Ishikawa (cell line): ENCODE data around the gene LILRA1.

Experiments
- CEBPB ChIP-seq: IDR thresholded peaks from 2 replicates; pipeline ENCODE4 v1.6.1; 2012
- CREB1 ChIP-seq: IDR thresholded peaks from 2 replicates; pipeline ENCODE4 v1.6.1; 2012; ENCODE audit warnings: low read depth
- EGR1 ChIP-seq: IDR thresholded peaks from 2 replicates; pipeline ENCODE4 v1.6.1; 2012
- EP300 ChIP-seq: IDR thresholded peaks from 2 replicates; pipeline ENCODE4 v1.6.1; 2012; ENCODE audit warnings: borderline replicate concordance
- FOXM1 ChIP-seq: IDR thresholded peaks from 2 replicates; pipeline ENCODE4 v1.6.1; 2012; ENCODE audit warnings: low read depth, borderline replicate concordance
- NFIC ChIP-seq: IDR thresholded peaks from 2 replicates; pipeline ENCODE4 v1.6.1; 2012
- RAD21 ChIP-seq: IDR thresholded peaks from 2 replicates; pipeline ENCODE4 v1.6.1; 2012; ENCODE audit warnings: low read depth
- TAF1 ChIP-seq: IDR thresholded peaks from 2 replicates; pipeline ENCODE4 v1.6.1; 2012; ENCODE audit warnings: low read depth, mild to moderate bottlenecking
- TCF12 ChIP-seq: IDR thresholded peaks from 2 replicates; pipeline ENCODE4 v1.6.1; 2012; ENCODE audit warnings: low read depth
- TEAD4 ChIP-seq: IDR thresholded peaks from 2 replicates; pipeline ENCODE4 v1.6.1; 2012
- YY1 ChIP-seq: IDR thresholded peaks from 2 replicates; pipeline ENCODE4 v1.6.1; 2012; ENCODE audit warnings: low read depth
- ZBTB7A ChIP-seq: IDR thresholded peaks from 2 replicates; pipeline ENCODE4 v1.6.1; 2012; ENCODE audit warnings: low read depth
- TF ChIP-seq, protein P1 (sequence below): IDR thresholded peaks from 2 replicates; pipeline ENCODE4 v1.6.1; 2012; ENCODE audit warnings: low read depth, mild to moderate bottlenecking
- TF ChIP-seq, protein P2 (sequence below): IDR thresholded peaks from 2 replicates; pipeline ENCODE4 v1.6.1; 2012
- TF ChIP-seq, protein P3 (sequence below): IDR thresholded peaks from 2 replicates; pipeline ENCODE4 v1.6.1; 2012

LILRA1 gene

DNA sequence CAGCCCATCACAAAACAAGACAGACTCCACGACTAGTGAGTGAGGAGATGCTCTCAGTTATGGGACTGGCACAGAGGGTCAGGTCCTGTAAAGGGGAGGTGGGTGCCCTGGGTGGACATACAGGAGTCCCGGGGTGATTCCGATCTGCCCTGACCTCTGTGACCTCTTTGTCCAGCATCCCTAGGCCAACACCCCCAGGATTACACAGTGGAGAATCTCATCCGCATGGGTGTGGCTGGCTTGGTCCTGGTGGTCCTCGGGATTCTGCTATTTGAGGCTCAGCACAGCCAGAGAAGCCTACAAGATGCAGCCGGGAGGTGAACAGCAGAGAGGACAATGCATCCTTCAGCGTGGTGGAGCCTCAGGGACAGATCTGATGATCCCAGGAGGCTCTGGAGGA lies 6.4 kb upstream of the LILRA1 start:
- no peak for TF ChIP-seq EGR1

DNA sequence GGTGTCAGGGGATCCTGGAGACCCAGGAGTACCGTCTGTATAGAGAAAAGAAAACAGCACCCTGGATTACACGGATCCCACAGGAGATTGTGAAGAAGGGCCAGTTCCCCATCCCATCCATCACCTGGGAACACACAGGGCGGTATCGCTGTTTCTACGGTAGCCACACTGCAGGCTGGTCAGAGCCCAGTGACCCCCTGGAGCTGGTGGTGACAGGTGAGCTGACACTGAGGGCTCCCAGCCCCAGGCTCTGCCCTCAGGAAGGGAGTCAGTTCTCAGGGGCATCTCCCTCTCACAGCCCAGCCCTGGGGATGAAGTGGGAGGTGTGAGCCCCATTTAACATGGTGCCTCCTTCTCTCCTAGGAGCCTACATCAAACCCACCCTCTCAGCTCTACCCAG lies 1.3 kb downstream of the LILRA1 start:
- TF ChIP-seq RAD21: no peak
- no peak for TF ChIP-seq ZBTB7A
- no peak for TF ChIP-seq NFIC
- no peak for TF ChIP-seq FOXM1
- TF ChIP-seq TEAD4: no peak

DNA sequence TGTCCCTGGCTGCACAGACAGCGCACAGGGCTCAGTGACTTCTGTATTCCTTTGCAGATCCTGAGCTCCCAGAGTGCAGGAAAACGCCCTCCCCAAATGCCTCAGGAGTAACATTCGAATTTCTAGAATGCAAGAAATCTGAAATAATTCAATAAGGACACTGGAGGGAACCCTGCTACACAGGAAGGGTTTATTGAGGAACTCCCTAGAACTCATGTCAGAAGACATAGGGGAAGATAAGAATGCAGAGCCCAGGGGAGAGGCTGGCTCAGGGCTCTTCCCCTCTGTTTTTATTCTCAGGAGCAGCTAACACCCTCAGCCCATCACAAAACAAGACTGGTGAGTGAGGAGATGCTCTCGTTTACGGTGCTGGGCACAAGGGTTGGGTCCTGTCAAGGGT lies 6.8 kb downstream of the LILRA1 start:
- TF ChIP-seq NFIC: no peak
- no peak for TF ChIP-seq ZBTB7A
- TF ChIP-seq YY1: no peak
- TF ChIP-seq EGR1: no peak
- no peak for TF ChIP-seq TEAD4
- TF ChIP-seq, protein P1, sequence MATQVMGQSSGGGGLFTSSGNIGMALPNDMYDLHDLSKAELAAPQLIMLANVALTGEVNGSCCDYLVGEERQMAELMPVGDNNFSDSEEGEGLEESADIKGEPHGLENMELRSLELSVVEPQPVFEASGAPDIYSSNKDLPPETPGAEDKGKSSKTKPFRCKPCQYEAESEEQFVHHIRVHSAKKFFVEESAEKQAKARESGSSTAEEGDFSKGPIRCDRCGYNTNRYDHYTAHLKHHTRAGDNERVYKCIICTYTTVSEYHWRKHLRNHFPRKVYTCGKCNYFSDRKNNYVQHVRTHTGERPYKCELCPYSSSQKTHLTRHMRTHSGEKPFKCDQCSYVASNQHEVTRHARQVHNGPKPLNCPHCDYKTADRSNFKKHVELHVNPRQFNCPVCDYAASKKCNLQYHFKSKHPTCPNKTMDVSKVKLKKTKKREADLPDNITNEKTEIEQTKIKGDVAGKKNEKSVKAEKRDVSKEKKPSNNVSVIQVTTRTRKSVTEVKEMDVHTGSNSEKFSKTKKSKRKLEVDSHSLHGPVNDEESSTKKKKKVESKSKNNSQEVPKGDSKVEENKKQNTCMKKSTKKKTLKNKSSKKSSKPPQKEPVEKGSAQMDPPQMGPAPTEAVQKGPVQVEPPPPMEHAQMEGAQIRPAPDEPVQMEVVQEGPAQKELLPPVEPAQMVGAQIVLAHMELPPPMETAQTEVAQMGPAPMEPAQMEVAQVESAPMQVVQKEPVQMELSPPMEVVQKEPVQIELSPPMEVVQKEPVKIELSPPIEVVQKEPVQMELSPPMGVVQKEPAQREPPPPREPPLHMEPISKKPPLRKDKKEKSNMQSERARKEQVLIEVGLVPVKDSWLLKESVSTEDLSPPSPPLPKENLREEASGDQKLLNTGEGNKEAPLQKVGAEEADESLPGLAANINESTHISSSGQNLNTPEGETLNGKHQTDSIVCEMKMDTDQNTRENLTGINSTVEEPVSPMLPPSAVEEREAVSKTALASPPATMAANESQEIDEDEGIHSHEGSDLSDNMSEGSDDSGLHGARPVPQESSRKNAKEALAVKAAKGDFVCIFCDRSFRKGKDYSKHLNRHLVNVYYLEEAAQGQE: no peak
- no peak for TF ChIP-seq FOXM1
- TF ChIP-seq, protein P2, sequence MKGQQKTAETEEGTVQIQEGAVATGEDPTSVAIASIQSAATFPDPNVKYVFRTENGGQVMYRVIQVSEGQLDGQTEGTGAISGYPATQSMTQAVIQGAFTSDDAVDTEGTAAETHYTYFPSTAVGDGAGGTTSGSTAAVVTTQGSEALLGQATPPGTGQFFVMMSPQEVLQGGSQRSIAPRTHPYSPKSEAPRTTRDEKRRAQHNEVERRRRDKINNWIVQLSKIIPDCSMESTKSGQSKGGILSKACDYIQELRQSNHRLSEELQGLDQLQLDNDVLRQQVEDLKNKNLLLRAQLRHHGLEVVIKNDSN: no peak
- no peak for TF ChIP-seq EP300
- no peak for TF ChIP-seq RAD21
- TF ChIP-seq TAF1: no peak
- no peak for TF ChIP-seq CREB1
- no peak for TF ChIP-seq TCF12
- no peak for TF ChIP-seq CEBPB
- TF ChIP-seq, protein P3, sequence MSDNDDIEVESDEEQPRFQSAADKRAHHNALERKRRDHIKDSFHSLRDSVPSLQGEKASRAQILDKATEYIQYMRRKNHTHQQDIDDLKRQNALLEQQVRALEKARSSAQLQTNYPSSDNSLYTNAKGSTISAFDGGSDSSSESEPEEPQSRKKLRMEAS: no peak

DNA sequence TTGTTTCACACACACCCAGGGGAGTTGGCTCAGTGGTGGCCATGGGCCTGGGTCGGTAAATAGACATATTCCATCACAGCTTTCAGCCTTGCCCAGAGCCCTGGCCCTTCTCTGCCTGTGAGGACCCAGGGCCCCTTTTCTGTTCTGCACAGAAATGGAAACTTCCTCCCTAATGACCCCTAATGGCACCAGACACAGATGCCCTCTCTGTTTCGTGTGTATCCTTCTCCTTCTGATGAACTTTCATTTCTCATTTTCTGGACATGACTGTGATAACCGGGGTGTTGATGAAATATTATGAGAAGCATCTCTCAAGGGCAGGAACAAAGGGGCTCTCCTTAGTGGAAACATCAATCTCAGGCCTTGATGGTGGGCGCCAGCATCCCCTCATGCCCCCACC lies 12.8 kb downstream of the LILRA1 start:
- TF ChIP-seq CREB1: no peak
- no peak for TF ChIP-seq TEAD4

DNA sequence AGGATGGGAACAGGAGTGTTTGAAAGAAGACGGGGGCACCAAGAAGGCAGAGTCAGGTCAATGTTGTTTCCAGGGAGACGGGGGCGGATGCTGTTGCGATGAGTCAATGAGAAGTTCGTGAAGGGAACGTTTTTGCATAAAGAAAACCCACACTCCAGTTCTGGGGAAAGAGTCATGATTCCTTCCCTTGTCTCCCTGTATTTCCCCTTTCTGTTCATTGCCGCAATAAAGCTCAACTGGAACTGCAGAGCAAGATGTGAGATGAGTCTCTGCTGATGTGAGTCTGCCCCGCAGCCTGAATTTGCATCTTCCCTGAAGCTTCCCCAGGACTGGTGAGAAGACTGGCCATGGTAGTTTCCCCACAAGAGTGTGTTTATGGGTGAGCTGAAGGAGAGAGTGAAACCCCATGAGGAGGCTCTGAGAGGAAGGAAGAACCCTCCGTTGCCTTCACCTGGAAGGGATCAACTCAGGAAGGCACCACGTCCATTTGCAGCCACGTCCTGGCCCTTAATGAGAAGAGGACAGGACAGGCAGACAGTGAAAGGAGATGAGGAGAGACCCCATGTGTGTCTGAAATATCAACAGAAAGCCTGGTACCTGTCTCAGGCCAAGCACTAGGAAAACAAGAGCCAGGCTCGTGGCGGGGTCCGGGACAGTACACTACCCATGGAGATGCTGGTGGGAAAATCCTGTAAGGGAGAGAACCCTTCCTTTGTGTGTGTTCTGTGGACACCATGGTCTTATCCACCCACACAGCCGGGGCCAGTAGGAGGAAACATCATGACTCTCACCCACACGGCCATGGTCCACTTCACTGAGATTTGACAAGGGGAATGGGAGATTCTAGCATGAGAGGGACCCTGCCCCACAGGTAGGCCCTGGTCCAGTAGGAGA lies 13.7 kb downstream of the LILRA1 start:
- TF ChIP-seq RAD21 (no peak), TEAD4 (no peak), YY1 (no peak), TCF12 (no peak), EP300 (no peak)
- TF ChIP-seq, protein P3: no peak

DNA sequence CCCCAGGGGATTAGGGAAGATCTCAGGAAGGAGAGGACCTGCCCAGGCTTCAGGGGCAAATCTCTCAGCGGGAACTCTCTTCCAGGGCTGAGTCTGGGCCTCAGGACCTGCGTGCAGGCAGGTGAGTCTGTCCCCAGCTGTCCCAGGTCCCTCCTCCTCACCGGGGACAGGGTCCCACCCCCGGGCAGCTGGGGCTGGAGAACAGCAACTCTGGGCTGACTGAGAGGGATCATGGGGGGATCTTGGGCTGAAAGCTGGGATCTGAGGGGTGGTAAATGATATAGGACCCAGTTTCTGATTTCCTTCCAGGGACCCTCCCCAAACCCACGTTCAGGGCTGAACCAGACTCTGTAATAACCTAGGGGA lies 14.3 kb downstream of the LILRA1 start:
- TF ChIP-seq EP300 (no peak), EGR1 (no peak), TEAD4 (no peak), FOXM1 (no peak)

DNA sequence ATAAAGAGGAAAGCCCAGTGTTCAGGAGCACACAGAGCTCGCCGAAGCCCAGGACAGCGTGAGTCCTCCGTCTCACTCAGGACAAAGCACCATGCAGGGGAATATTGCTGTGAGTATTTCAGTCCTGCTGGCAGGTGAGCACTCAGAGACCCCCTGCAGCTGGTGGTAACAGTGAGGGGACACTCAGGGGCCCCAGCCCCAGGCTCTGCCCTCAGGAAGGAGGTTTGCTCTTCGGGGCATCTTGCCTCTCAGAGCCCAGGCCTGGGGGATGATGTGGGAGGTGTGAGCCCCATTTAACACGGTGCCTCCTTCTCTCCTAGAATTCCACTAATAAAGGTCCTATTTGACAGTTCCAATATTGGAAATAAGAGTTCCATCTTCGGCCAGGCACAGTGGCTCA lies 14.8 kb downstream of the LILRA1 start:
- TF ChIP-seq, protein P3: no peak
- no peak for TF ChIP-seq YY1
- TF ChIP-seq CREB1: no peak
- TF ChIP-seq CEBPB: no peak
- TF ChIP-seq, protein P2: no peak
- TF ChIP-seq RAD21: no peak
- TF ChIP-seq, protein P1: no peak
